ENCODE measurements around the gene GEMIN7.

- no peak for TF ChIP-seq POLR2A (IDR thresholded peaks at IDR 0.05; ENCODE audit: extremely low read depth, insufficient read length)
- TF ChIP-seq, protein P1, sequence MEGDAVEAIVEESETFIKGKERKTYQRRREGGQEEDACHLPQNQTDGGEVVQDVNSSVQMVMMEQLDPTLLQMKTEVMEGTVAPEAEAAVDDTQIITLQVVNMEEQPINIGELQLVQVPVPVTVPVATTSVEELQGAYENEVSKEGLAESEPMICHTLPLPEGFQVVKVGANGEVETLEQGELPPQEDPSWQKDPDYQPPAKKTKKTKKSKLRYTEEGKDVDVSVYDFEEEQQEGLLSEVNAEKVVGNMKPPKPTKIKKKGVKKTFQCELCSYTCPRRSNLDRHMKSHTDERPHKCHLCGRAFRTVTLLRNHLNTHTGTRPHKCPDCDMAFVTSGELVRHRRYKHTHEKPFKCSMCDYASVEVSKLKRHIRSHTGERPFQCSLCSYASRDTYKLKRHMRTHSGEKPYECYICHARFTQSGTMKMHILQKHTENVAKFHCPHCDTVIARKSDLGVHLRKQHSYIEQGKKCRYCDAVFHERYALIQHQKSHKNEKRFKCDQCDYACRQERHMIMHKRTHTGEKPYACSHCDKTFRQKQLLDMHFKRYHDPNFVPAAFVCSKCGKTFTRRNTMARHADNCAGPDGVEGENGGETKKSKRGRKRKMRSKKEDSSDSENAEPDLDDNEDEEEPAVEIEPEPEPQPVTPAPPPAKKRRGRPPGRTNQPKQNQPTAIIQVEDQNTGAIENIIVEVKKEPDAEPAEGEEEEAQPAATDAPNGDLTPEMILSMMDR (IDR thresholded peaks at IDR 0.05; ENCODE audit: low read depth, low read length) = no peak
These were observed 8.8 kb upstream of the GEMIN7 start for GRCh38 chr19:45070214-45070613.

Measured in NB4 (cell line).